Thymus (tissue), 11 donors: Measurements from ENCODE around the gene TMEM151A. TPM values are rescaled to one million over a fixed set of nuclear protein-coding genes. Genes with fewer than 3 reads are reported as not detected.
"Not testable (repeated sequence)": the region's sequence is repeated elsewhere in the genome, so short reads cannot be mapped to it uniquely, and the experiment has no call there.

ENCODE experiments used
- DNase-seq, 9 donors: peaks; one replicate each; pipeline ENCODE4 v3.0.0-alpha.2; 2013; ENCODE audit warnings: low spot score in 9 of 9, low read depth in 6 of 9, missing footprints in 1 of 9
- H3K27ac ChIP-seq, 2 donors: one replicate each; pipeline ENCODE4 v1.5.1; 2013; ENCODE audit warnings: control low read depth in 1 of 2, low read depth in 1 of 2, low read length in 1 of 2, mild to moderate bottlenecking in 1 of 2, moderate library complexity in 1 of 2
- H3K27me3 ChIP-seq, 2 donors: one replicate each; pipeline ENCODE4 v1.5.1; 2013; ENCODE audit warnings: low read length in 1 of 2; ENCODE audit not compliant: control insufficient read depth in 2 of 2, insufficient read depth in 1 of 2
- H3K36me3 ChIP-seq, 2 donors: one replicate each; pipeline ENCODE4 v1.5.1; 2013; ENCODE audit warnings: low read length in 1 of 2, mild to moderate bottlenecking in 1 of 2, moderate library complexity in 1 of 2; ENCODE audit not compliant: control insufficient read depth in 2 of 2, insufficient read depth in 2 of 2
- H3K4me1 ChIP-seq, 2 donors: one replicate each; pipeline ENCODE4 v1.5.1; 2013; ENCODE audit warnings: low read length in 2 of 2; ENCODE audit not compliant: control insufficient read depth in 2 of 2, insufficient read depth in 2 of 2
- H3K4me3 ChIP-seq, 2 donors: one replicate each; pipeline ENCODE4 v1.5.1; 2013; ENCODE audit warnings: low read length in 2 of 2, control low read depth in 1 of 2, mild to moderate bottlenecking in 1 of 2
- H3K9me3 ChIP-seq, 2 donors: one replicate each; pipeline ENCODE4 v1.5.1; 2013; ENCODE audit warnings: low read length in 1 of 2, mild to moderate bottlenecking in 1 of 2; ENCODE audit not compliant: control insufficient read depth in 2 of 2, insufficient read depth in 1 of 2
- WGBS: extraction: QIAGEN DNeasy Blood & Tissue Kit; methylation state at CpG from one replicate; pipeline ENCODE4 v1.1.7; 2013; 5-methylcytosine and 5-hydroxymethylcytosine counted together
- polyA plus RNA-seq: library from polyadenylated mRNA; stranded (reverse); fragments of 200-250 nt; gene quantifications from one replicate; pipeline ENCODE4 v1.2.3, GENCODE V29; 2013
- total RNA-seq: library from RNA; stranded (reverse); fragments of 120-200 nt; gene quantifications from one replicate; pipeline ENCODE4 v1.2.4, GENCODE V29; 2013
- donor health status: healthy.

Gene TMEM151A
- total and polyA plus RNA-seq, 2 donors = 0.02 TPM; not detected in 1

DNA sequence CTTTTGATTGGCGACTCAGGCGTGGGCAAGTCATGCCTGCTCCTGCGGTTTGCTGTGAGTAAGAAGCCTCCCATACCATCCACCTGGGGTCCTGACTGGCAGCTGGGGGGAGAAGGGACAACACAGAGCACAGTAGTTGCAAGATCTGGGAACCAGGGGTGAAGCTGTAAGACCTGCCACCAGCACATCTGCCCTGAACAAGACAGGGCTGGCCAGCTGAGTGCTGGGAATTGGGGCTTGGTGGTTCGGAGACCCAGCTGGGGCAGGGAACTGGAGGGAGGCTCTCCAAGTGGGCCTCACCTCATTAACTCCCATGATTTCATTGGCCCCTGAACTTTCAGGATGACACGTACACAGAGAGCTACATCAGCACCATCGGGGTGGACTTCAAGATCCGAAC, 19.9 kb upstream of the TMEM151A start:
- H3K36me3 ChIP-seq = peaks cover 53 to 68% of the 10 kb centered on the region in 2 donors

DNA sequence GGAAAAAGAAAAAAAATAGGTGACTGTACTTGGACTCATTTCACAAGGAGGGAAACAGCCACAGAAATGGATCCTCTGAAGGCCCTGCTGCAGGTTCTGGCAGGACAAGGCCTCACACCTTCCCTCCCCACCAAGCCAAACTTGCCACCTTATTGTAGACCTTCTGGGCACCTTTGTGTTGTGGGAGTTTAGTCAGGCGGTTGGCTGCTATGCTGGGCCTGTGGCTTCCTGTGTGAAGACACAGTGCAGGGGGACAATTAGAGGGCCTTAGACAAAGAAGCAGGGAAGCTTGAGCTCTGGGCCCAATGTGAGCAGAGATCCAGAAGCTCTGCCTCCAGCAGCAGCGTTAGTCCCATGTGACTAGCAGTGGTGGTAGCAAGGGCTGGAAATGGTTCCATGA, 19.1 kb upstream of the TMEM151A start:
- DNase-seq = no peak
- WGBS = 87% methylated on average over 2 of the region's 2 CpGs
- Histone ChIP-seq H3K4me1 (peaks cover 37 to 85% of the 10 kb centered on the region in 2 donors), H3K9me3 (peaks cover 0 to 4% of the 10 kb centered on the region in 2 donors), H3K36me3 (peaks cover 50 to 65% of the 10 kb centered on the region in 2 donors), H3K4me3 (no peak overlapping the region), H3K27ac (no peak overlapping the region), H3K27me3 (peaks cover 0 to under 1% of the 10 kb centered on the region in 2 donors)

More for the DNA sequence above, 19.9 kb upstream of the TMEM151A start:
- no peak overlapping the region for H3K4me3 ChIP-seq
- no peak overlapping the region for H3K27ac ChIP-seq
- peaks cover 0 to 4% of the 10 kb centered on the region in 2 donors for H3K9me3 ChIP-seq
- H3K27me3 ChIP-seq = no peaks in the 10 kb centered on the region
- no peak for DNase-seq
- 95% methylated on average over 7 of the region's 7 CpGs for WGBS
- H3K4me1 ChIP-seq = peaks cover 35 to 84% of the 10 kb centered on the region in 2 donors

DNA sequence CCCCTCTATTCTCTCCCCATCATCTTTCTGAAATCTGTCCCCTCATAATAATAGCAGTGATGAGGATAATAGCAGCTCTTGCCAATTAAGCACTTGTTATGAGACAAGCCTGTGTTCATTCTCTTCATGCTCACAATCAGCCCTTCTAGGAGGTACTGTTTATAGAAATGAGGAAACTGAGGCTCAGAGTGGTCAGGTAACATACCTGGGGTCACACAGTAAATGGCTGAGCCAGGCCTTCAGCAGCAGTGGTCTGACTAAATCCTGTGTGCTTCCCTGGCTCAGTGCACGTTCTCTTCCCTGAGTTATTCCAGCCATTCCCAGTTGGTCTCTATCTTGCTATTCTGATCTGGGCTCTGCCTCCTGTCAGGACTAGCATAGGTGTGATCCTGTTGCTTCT, 17.5 kb upstream of the TMEM151A start:
- Histone ChIP-seq H3K27ac (no peak overlapping the region), H3K9me3 (no peaks in the 10 kb centered on the region), H3K36me3 (peaks cover 50 to 65% of the 10 kb centered on the region in 2 donors), H3K27me3 (peaks cover 0 to 9% of the 10 kb centered on the region in 2 donors), H3K4me1 (peaks cover 46 to 85% of the 10 kb centered on the region in 2 donors), H3K4me3 (no peak overlapping the region)
- no peak for DNase-seq
- 93% methylated on average over 1 of the region's 1 CpG for WGBS

DNA sequence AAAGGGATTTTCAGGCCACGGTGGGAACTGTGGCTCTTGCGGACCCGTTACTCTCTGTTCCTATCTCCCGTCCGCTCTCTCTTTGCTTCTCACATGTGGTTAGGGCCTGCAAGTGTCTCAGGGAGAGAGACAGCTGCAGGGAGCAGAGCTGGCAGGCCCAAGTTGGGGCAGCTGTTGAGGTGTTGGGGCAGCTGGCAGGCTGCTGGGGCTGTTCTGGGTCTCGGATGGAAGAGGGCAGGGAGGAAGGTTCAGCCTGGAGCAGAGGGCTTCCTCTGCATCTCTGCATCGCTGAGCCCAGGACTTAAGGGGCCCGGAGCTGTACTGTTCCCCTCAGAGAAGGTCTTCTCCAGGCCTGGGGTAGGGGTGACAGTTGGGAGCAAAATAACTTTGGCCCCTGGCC, 16.3 kb upstream of the TMEM151A start:
- H3K36me3 ChIP-seq = peaks cover 53 to 58% of the 10 kb centered on the region in 2 donors
- H3K4me3 ChIP-seq = peak overlapping the region in 1 of 2 donors; percentile 6
- 37% methylated on average over 8 of the region's 8 CpGs for WGBS
- peaks cover 43 to 85% of the 10 kb centered on the region in 2 donors for H3K4me1 ChIP-seq
- peak in 1 of 9 donors; percentile 77 for DNase-seq
- peak overlapping the region; percentile 36 to 81 for H3K27ac ChIP-seq
- H3K9me3 ChIP-seq = no peaks in the 10 kb centered on the region
- peaks cover 0 to 11% of the 10 kb centered on the region in 2 donors for H3K27me3 ChIP-seq

DNA sequence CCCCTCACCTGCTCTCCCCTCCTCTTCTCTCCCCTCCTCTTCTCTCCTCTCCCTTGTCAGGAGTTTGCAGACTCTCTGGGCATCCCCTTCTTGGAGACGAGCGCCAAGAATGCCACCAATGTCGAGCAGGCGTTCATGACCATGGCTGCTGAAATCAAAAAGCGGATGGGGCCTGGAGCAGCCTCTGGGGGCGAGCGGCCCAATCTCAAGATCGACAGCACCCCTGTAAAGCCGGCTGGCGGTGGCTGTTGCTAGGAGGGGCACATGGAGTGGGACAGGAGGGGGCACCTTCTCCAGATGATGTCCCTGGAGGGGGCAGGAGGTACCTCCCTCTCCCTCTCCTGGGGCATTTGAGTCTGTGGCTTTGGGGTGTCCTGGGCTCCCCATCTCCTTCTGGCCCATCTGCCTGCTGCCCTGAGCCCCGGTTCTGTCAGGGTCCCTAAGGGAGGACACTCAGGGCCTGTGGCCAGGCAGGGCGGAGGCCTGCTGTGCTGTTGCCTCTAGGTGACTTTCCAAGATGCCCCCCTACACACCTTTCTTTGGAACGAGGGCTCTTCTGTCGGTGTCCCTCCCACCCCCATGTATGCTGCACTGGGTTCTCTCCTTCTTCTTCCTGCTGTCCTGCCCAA, 15.6 kb upstream of the TMEM151A start:
- H3K36me3 ChIP-seq = peaks cover 52 to 53% of the 10 kb centered on the region in 2 donors
- H3K9me3 ChIP-seq = no peaks in the 10 kb centered on the region
- H3K4me1 ChIP-seq = peaks cover 42 to 85% of the 10 kb centered on the region in 2 donors
- peak overlapping the region in 1 of 2 donors; percentile 81 for H3K27ac ChIP-seq
- DNase-seq = no peak
- H3K4me3 ChIP-seq = no peak overlapping the region
- peaks cover 0 to 11% of the 10 kb centered on the region in 2 donors for H3K27me3 ChIP-seq
- 97% methylated on average over 14 of the region's 14 CpGs for WGBS

DNA sequence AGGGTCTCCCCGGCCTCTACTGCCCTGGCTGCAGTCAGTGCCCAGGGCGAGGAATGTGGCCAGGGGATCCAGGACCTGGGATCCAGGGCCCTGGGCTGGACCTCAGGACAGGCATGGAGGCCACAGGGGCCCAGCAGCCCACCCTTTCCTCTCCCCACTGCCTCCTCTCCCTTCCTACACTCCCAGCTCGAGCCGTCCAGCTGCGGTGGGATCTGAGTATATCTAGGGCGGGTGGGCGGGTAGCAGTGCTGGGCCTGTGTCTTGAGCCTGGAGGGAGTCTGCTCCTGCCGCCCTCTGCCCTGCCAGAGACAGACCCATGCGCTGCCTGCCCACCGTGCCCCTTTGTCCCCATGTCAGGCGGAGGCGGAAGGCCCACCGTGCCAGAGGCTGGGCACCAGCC, 15.1 kb upstream of the TMEM151A start:
- H3K9me3 ChIP-seq, H3K4me3 ChIP-seq, DNase-seq, H3K27ac ChIP-seq: not testable (repeated sequence)
- H3K4me1 ChIP-seq = peaks cover 44 to 90% of the 10 kb centered on the region in 2 donors
- H3K27me3 ChIP-seq = peaks cover 0 to 11% of the 10 kb centered on the region in 2 donors
- H3K36me3 ChIP-seq = peaks cover 50 to 52% of the 10 kb centered on the region in 2 donors
- WGBS = 90% methylated on average over 13 of the region's 13 CpGs

DNA sequence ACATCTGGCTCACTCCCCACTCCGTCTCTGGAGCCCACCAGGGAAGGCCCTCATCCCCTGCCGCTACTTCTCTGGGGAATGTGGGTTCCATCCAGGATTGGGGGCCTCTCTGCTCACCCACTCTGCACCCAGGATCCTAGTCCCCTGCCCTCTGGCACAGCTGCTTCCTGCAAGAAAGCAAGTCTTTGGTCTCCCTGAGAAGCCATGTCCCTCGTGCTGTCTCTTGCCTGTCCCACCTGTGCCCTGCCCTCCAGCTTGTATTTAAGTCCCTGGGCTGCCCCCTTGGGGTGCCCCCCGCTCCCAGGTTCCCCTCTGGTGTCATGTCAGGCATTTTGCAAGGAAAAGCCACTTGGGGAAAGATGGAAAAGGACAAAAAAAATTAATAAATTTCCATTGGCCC, 14.6 kb upstream of the TMEM151A start:
- not testable (repeated sequence) for DNase-seq, H3K4me3 ChIP-seq, H3K9me3 ChIP-seq
- WGBS = 60% methylated on average over 4 of the region's 4 CpGs
- Histone ChIP-seq H3K4me1 (peaks cover 48 to 91% of the 10 kb centered on the region in 2 donors), H3K27ac (peak overlapping the region in 1 of 2 donors; percentile 47), H3K27me3 (peaks cover 0 to 11% of the 10 kb centered on the region in 2 donors), H3K36me3 (peaks cover 45 to 47% of the 10 kb centered on the region in 2 donors)

DNA sequence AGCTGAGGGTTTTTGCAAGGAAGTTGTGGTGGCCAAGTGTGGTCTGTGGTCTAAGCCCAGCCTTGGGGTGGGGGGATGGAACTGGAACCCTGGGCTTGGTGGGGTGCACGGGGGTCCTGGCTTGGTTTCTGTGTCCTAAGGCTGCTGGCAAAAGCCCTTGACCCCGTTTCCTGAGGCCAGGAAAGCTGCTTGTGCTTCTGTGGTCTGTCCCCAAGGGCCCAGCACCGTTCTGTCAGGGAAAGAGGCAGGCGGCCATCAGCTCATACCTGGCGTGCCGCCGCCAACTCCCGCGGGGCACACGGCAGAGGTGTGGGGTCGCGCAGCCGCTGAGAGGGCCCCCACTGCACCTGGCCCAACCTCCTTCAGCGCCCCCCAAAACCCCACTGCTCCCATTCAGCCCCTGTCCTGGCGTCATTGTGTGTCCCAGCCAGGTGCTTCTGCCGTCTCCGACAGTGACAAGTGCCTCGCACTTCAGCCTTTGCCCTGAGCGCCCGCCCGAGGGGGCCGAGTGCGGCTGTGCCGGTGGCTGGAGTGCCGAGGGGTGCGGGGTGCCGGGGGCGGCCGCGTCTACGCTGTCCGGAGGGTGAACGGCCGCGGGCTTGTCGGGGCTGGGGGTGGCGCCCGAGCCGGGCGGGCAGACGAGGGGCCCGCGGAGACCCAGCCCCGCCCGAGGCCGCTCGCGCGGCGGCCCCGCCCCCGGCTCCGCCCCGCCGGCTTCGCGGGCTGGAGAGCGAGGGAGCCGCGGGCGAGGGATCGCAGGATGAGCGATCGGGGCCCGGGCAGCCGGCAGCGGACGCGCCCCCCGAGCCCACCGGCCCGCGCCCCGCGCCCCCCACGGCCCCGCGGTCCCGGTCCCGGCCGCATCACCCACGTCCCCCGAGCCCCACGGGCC, 14.0 kb upstream of the TMEM151A start, which contains the start of gene CNIH2:
TSS of gene CNIH2 (plus strand) at position 705 of the 892 bp plus-strand sequence. CDS start 282 bp downstream, outside the sequence.
- Histone ChIP-seq H3K27ac (peak within 1 kb of the TSS; percentile 36 to 47), H3K4me1 (peaks cover 52 to 90% of the 10 kb centered on the region in 2 donors), H3K36me3 (peaks cover 39 to 41% of the 10 kb centered on the region in 2 donors), H3K9me3 (no peaks in the 10 kb centered on the region), H3K27me3 (peaks cover 0 to 11% of the 10 kb centered on the region in 2 donors), H3K4me3 (peak within 1 kb of the TSS; percentile 34 to 59)
- DNase-seq = peak in 2 of 9 donors; percentile 34 to 69
- WGBS = 2% methylated on average over 84 of the region's 84 CpGs
